HL-60 (cell line): ENCODE results near the gene TNFAIP2.

Experiments used
- DNase-seq, 2 experiments: peaks; one replicate each; pipeline ENCODE4 v3.0.0-alpha.2; 2010 to 2020; ENCODE audit warnings: low read depth in 1 of 2, low spot score in 1 of 2
- H3K27ac ChIP-seq: fragments of 250-450 bp; sonication (Bioruptor Pico); replicated peaks from 2 replicates; pipeline ENCODE4 v1.5.1; 2020; ENCODE audit warnings: mild to moderate bottlenecking, moderate library complexity
- H3K27me3 ChIP-seq: fragments of 250-450 bp; sonication (Bioruptor Pico); 2 replicates; pipeline ENCODE4 v1.5.1; 2021; ENCODE audit warnings: mild to moderate bottlenecking, moderate library complexity; ENCODE audit not compliant: insufficient read depth, poor library complexity, severe bottlenecking
- H3K4me3 ChIP-seq: replicated peaks from 2 replicates; pipeline ENCODE4 v1.5.1; 2011; ENCODE audit warnings: mild to moderate bottlenecking, control low read depth, low read length; ENCODE audit not compliant: insufficient read depth
- CTCF ChIP-seq: IDR thresholded peaks from one replicate; pipeline ENCODE4 v1.5.1; 2011; ENCODE audit warnings: low read length, control low read depth, inconsistent platforms; ENCODE audit not compliant: insufficient read depth
- GABPA ChIP-seq: IDR thresholded peaks from 2 replicates; pipeline ENCODE4 v1.6.1; 2012; ENCODE audit warnings: low read depth
- POLR2AphosphoS5 ChIP-seq: IDR thresholded peaks from 2 replicates; pipeline ENCODE4 v1.6.1; 2012; ENCODE audit warnings: low read depth
- REST ChIP-seq: IDR thresholded peaks from 2 replicates; pipeline ENCODE4 v1.6.1; 2012; ENCODE audit warnings: low read depth; ENCODE audit not compliant: insufficient replicate concordance
- SPI1 ChIP-seq: IDR thresholded peaks from 2 replicates; pipeline ENCODE4 v1.6.1; 2012; ENCODE audit warnings: low read depth, mild to moderate bottlenecking, borderline replicate concordance

The TNFAIP2 gene

GRCh38 chr14:103185051-103186029 lies 62.1 kb downstream of the TNFAIP2 start:
- peak; percentile 16 for TF ChIP-seq CTCF
- TF ChIP-seq GABPA, result no peak
- TF ChIP-seq SPI1, result no peak
- H3K27me3 ChIP-seq, result peaks cover 21% of the 10 kb centered on the region
- H3K4me3 ChIP-seq, result no peak overlapping the region
- no peak overlapping the region for H3K27ac ChIP-seq
- DNase-seq, result no peak

GRCh38 chr14:103186241-103186822 lies 63.1 kb downstream of the TNFAIP2 start:
- no peak for TF ChIP-seq SPI1
- no peak for TF ChIP-seq REST
- TF ChIP-seq CTCF, result no peak
- TF ChIP-seq POLR2AphosphoS5, result no peak
- no peak for TF ChIP-seq GABPA
- no peak overlapping the region for H3K4me3 ChIP-seq
- H3K27me3 ChIP-seq, result peaks cover 21% of the 10 kb centered on the region
- DNase-seq, result no peak
- H3K27ac ChIP-seq, result no peak overlapping the region
